ENCODE measurements around the gene ART5. TPM values are rescaled to one million over a fixed set of nuclear protein-coding genes. Genes with fewer than 3 reads are reported as not detected.

ART5 gene
- total RNA-seq, 2 experiments from 2014 or later: not detected

GRCh38 chr11:3613998-3614741 lies 27.6 kb downstream of the ART5 start:
- CTCF ChIA-PET (ENCODE audit: unreplicated experiment): no interaction called here
- no peak for DNase-seq (ENCODE audit: low spot score)
- TF ChIP-seq EZH2phosphoT487 (IDR thresholded peaks at IDR 0.05; ENCODE audit: borderline replicate concordance, low read depth, low read length) (no peak), CTCF (conservative IDR thresholded peaks at IDR 0.05; ENCODE audit: low read length) (no peak)
- no peaks in the 10 kb centered on the region for H3K36me3 ChIP-seq (ENCODE audit: insufficient read depth, low read length)
- H3K9me2 ChIP-seq (ENCODE audit: insufficient read depth, low read length): no peaks in the 10 kb centered on the region
- no peak overlapping the region for H2AFZ ChIP-seq (ENCODE audit: low read length)
- H3K4me2 ChIP-seq (ENCODE audit: low read length): no peak overlapping the region
- H3K4me3 ChIP-seq (ENCODE audit: low read depth, low read length, poor library complexity, severe bottlenecking): no peak overlapping the region
- H3K27ac ChIP-seq (ENCODE audit: low read depth, low read length, poor library complexity, severe bottlenecking): no peak overlapping the region
- intact Hi-C loops (cut with micrococcal nuclease; ENCODE audit: unreplicated experiment): no loop called here
- H3K79me2 ChIP-seq (ENCODE audit: insufficient read depth, low read depth, low read length): no peaks in the 10 kb centered on the region
- no TSS peak for BruUV-seq (replicated peaks)
- no peaks in the 10 kb centered on the region for H3K4me1 ChIP-seq (ENCODE audit: insufficient read depth, low read length, poor library complexity, severe bottlenecking)
- H3K9me3 ChIP-seq (ENCODE audit: low read length): no peaks in the 10 kb centered on the region
- no peaks in the 10 kb centered on the region for H4K20me1 ChIP-seq (ENCODE audit: insufficient read depth, low read length)
- POLR2A ChIA-PET: interaction anchor here (0.6 kb wide), 1 partner anchor 1052 kb away, joined by 3 read pairs; no protein-coding TSS in a partner anchor

GRCh38 chr11:3611976-3612678 lies 29.7 kb downstream of the ART5 start:
- no peak overlapping the region for H3K4me3 ChIP-seq (ENCODE audit: low read depth, low read length, poor library complexity, severe bottlenecking)
- H3K9me2 ChIP-seq (ENCODE audit: insufficient read depth, low read length): no peaks in the 10 kb centered on the region
- H4K20me1 ChIP-seq (ENCODE audit: insufficient read depth, low read length): no peaks in the 10 kb centered on the region
- no peaks in the 10 kb centered on the region for H3K4me1 ChIP-seq (ENCODE audit: insufficient read depth, low read length, poor library complexity, severe bottlenecking)
- H3K36me3 ChIP-seq (ENCODE audit: insufficient read depth, low read length): no peaks in the 10 kb centered on the region
- ChIA-PET CTCF (ENCODE audit: unreplicated experiment) (no interaction called here), POLR2A (no interaction called here)
- H3K79me2 ChIP-seq (ENCODE audit: insufficient read depth, low read depth, low read length): no peaks in the 10 kb centered on the region
- intact Hi-C loops (cut with micrococcal nuclease; ENCODE audit: unreplicated experiment): no loop called here
- H3K27ac ChIP-seq (ENCODE audit: low read depth, low read length, poor library complexity, severe bottlenecking): no peak overlapping the region
- no peak for DNase-seq (ENCODE audit: low spot score)
- no peak overlapping the region for H3K4me2 ChIP-seq (ENCODE audit: low read length)
- no TSS peak for BruUV-seq (replicated peaks)
- no peaks in the 10 kb centered on the region for H3K9me3 ChIP-seq (ENCODE audit: low read length)
- no peak for TF ChIP-seq EZH2phosphoT487 (IDR thresholded peaks at IDR 0.05; ENCODE audit: borderline replicate concordance, low read depth, low read length)
- no peak for TF ChIP-seq CTCF (conservative IDR thresholded peaks at IDR 0.05; ENCODE audit: low read length)
- H2AFZ ChIP-seq (ENCODE audit: low read length): no peak overlapping the region

GRCh38 chr11:3610846-3611245 lies 30.9 kb downstream of the ART5 start:
- CTCF ChIA-PET (ENCODE audit: unreplicated experiment): interaction anchor here (0.6 kb wide), 1 partner anchor 17 kb away, joined by 3 read pairs; no protein-coding TSS in a partner anchor
- no peak for DNase-seq (ENCODE audit: low spot score)
- Histone ChIP-seq H3K9me3 (ENCODE audit: low read length) (no peaks in the 10 kb centered on the region), H3K79me2 (ENCODE audit: insufficient read depth, low read depth, low read length) (no peaks in the 10 kb centered on the region), H2AFZ (ENCODE audit: low read length) (no peak overlapping the region), H3K4me2 (ENCODE audit: low read length) (no peak overlapping the region), H3K27ac (ENCODE audit: low read depth, low read length, poor library complexity, severe bottlenecking) (no peak overlapping the region), H3K36me3 (ENCODE audit: insufficient read depth, low read length) (no peaks in the 10 kb centered on the region), H3K9me2 (ENCODE audit: insufficient read depth, low read length) (no peaks in the 10 kb centered on the region), H4K20me1 (ENCODE audit: insufficient read depth, low read length) (no peaks in the 10 kb centered on the region), H3K4me3 (ENCODE audit: low read depth, low read length, poor library complexity, severe bottlenecking) (no peak overlapping the region), H3K4me1 (ENCODE audit: insufficient read depth, low read length, poor library complexity, severe bottlenecking) (no peaks in the 10 kb centered on the region)
- POLR2A ChIA-PET: no interaction called here
- BruUV-seq (replicated peaks): no TSS peak
- intact Hi-C loops (cut with micrococcal nuclease; ENCODE audit: unreplicated experiment): no loop called here
- TF ChIP-seq CTCF (conservative IDR thresholded peaks at IDR 0.05; ENCODE audit: low read length): no peak
- no peak for TF ChIP-seq EZH2phosphoT487 (IDR thresholded peaks at IDR 0.05; ENCODE audit: borderline replicate concordance, low read depth, low read length)

Measured in OCI-LY7 (cell line).